HG02610 (cell line): ENCODE results near the gene ICA1.

Experiments
- ATAC-seq: cut with Tn5 transposase; IDR thresholded peaks from one replicate; pipeline ENCODE4 v1.9.1; 2021; ENCODE audit warnings: mild to moderate bottlenecking, moderate library complexity; ENCODE audit not compliant: unreplicated experiment

The ICA1 gene

DNA sequence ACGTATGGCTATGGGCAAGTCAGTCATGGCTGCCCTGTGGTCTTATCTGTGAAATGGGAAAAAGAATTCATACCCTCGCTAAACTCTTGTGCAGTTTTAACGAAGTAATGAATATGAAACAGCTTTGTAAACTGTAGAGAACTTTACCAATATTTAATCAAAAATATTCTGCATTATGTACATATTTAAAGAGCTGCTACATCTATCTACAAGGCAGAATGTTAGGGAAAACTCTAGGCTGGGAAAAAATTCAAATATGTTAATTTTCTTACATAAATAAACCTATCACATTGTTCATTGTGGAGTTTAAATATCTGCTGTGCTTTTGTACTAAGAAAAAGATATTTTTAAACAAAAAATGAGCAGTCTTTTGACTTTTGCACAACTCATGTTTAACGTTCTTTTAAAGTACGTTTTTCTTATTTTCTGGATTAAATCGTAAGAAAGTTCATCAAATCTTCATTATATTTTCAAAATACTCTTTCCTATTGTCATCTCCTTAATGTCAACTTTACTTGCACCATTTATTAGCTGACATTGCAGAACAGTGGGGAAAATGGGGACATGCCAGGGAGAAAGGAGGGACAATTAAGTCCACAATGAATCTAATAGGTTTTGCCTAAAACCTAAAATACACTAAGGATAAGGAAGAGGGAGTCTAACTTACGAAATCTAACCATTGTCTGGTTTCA is 57.5 kb downstream of the ICA1 start:
- ATAC-seq: no peak

DNA sequence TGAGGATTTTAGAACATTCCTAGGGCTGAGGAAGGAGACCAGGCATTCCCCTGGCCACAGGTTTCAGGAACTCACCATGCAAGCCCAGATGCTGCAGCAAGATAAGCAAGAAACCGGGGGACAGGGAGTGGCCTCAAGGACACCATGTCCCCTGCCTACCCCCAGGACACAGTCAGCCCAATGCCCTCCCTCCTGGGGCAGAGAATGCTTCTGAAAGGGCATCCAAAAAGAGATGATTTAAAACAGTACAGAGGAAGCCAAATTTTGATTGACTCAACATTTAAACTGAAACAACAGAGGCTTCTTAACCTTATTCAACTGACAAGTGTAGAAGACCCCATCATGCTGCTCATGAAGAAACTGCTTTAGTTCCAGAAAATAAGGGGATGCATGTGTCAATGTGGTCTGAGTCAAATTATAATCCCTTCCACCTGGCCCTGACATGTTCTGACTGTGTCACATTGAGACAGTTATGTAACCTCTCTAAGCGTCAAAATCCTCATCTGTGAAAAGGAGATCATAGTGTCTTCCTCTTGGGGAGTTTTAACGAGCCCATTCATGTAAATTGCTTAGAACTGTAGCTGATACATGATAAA is 60.0 kb downstream of the ICA1 start:
- ATAC-seq: peak; percentile 51

DNA sequence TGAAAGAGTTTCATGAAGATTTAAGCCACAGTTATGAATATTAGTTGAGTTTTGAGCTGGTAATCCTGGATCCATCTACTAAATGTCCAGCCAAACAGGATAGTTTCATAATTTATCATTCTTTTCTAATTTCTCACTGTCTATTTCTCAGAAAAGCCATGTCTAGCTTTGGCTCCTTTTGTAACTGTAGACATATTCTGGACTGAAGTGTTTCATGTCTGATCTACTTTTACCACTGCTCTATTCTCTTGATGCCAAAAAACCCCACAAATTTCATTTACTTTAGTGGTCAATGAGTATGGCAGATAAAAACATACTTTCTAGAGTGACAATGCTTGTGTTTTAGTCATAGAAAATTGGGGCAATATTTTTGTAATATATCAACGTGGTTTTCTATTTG is 61.2 kb downstream of the ICA1 start:
- ATAC-seq: peak; percentile 45

GRCh38 chr7:8200316-8200715 is 61.7 kb downstream of the ICA1 start:
- no peak for ATAC-seq

DNA sequence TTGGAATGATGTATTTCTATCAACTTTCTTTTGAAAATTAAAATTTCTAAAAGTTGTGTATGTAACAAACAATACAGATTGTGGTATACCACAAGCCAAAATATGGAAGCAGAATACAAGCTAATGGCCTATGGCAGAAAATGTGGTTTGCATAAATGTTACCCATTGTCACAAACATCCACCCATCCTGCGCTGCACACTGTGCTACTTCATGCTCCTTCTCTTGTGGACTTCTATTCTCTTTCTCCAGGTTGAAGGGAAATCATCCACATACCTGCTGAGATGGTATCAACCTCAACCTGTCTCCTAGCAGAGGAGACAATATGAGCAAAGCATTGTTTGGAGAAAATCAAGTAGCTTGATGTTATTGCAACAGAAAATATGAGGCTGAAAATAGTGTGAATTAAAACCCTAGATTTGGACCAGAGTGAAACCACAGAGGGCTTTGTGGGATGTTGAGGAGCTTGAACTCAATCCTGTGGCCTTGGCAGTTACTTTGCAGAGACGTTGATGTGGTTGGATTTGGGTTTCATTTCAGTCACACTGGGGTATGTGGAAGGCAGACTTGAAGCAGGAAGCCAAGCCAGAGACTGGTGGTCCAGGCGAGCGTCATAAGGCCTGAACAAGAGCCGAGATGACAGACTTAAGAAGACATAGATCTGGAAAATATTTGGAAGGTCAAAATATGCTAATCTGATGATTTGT is 63.8 kb downstream of the ICA1 start:
- ATAC-seq: no peak

GRCh38 chr7:8192897-8193296 is 69.1 kb downstream of the ICA1 start:
- ATAC-seq: no peak

DNA sequence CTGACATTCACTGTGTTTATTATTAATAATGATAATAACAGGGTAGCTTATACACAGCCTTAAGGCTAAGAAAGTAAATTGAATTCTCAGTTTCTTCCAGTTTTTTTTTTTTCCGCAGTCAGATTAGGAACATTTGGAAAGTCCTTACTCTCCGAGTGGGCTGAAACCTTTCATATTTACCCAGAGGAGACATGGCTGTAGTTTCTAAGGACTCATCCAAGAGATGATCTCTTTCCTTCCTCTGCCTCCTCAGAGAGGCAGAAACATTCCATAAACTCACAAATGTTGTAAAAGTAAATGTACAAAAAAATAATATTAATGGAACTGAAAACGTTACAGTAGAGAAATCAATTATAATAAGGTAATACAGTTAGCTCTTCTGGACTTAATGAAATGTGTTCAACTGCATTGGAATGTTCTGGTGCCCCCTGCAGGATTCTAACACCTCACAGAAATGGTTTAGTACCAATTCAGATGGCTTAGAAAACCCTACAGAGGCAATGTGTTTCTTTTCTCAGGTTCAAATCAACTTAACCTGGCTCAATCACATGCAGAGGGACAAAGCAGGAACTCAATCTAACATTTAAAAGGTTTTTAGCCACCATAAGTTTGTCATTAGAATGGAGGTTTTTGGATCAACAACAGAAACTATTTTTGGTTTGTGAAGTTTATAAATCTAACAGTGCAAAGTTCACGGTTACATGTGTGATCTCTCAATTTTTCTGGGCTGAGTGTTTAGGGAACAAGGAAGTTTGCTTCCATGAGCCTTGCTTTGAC is 71.7 kb downstream of the ICA1 start:
- peak; percentile 89 for ATAC-seq

GRCh38 chr7:8189625-8190024 is 72.3 kb downstream of the ICA1 start:
- ATAC-seq: no peak

- no peak for ATAC-seq
Measured at GRCh38 chr7:8185926-8186683, 75.9 kb downstream of the ICA1 start.

DNA sequence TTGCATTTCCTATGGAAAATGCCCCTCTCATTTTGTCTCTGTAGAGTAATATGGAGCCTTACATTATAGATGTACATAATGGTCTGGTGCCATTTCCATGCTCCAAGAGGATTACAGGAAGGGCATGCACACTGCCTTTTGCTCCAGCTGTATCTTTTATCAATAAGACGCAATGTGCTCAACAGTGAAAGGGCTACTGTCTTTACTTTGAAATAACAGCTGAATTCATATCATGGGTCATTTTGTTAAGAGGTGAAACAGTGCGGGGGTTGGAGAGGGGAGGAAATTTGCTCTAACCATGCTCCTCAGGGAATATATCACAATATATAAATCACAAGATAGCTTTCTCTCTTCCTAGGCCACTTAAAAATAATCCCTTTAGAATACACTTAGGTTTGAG is 77.7 kb downstream of the ICA1 start:
- no peak for ATAC-seq

GRCh38 chr7:8179486-8179885 is 82.5 kb downstream of the ICA1 start:
- ATAC-seq: no peak

DNA sequence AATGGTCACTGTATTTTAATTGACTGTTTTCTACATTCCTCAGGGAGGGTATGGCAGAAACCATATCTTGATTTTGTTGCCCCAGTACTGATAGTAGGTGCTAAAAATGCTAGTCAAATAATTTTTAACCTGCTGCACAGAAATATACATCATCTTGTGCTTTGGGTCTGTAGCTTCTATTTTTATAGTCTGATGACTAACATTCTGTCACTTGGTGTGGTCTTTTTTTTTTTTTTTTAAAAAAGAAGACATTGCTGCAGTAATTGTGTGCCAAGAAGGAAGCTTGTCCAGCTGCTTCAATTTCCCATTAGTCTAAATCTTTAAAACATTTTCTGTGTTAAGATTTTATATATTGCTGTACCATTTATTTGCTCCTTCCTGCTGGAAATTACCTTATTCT is 83.6 kb downstream of the ICA1 start:
- no peak for ATAC-seq

DNA sequence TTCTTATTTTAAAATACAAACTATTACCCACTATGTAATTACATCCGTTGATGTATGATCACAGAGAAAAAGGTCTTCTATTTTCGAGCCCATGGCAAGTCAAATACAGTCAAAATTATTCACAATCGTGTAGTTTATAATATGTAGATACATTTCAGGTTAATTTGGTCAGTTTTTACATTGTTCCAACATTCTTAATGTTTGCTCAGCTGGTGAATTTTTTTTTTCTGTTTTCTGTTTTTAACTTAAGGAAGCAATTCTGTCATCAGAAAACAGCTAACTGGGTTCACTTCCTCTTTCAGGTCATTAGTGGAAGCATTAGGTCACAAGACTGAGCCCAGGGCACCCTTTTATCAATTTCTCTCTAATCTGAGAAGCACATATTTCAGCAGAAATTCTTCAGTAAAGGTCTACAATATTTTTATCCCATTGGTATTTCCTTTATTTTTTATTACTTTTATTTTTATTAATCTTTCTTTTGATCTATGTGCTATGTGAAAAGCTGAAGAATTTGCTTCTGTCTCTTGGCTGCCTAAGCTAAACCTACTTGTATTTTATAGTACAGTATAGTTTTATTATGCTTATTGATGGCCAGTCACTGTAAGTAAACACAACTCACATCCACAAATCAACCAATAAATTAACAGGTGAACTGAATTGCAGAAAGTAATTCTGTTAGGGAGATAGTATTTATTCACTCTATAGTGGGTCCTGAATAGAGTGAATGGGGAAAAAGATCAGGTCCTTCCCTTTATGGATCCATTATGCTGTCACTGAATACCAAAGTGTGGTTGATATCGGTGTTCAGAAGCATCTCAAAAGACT is 84.6 kb downstream of the ICA1 start:
- peak; percentile 33 for ATAC-seq

GRCh38 chr7:8176370-8177081 is 85.4 kb downstream of the ICA1 start:
- peak; percentile 80 for ATAC-seq

DNA sequence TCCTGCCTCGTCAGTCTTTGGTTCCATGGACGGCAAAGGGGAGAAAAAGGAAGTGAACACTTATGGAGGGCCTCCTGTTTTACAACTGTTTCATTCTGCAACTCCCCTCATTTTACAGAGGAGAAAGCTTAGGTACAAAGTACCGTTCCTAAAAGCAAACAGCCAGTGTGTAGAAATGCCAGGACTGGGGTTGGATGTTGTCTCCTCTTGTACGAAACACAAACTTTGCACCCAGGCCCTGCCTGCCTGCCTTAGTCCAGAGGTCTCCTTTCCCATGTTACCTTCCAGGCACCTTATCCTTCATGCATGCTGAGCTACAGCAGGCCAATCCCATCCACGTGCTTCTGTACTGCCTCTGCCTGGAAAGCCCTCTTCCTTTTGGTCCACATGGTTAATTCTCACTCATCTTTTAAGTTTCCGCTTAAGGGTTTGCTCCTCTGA is 86.0 kb downstream of the ICA1 start:
- no peak for ATAC-seq

DNA sequence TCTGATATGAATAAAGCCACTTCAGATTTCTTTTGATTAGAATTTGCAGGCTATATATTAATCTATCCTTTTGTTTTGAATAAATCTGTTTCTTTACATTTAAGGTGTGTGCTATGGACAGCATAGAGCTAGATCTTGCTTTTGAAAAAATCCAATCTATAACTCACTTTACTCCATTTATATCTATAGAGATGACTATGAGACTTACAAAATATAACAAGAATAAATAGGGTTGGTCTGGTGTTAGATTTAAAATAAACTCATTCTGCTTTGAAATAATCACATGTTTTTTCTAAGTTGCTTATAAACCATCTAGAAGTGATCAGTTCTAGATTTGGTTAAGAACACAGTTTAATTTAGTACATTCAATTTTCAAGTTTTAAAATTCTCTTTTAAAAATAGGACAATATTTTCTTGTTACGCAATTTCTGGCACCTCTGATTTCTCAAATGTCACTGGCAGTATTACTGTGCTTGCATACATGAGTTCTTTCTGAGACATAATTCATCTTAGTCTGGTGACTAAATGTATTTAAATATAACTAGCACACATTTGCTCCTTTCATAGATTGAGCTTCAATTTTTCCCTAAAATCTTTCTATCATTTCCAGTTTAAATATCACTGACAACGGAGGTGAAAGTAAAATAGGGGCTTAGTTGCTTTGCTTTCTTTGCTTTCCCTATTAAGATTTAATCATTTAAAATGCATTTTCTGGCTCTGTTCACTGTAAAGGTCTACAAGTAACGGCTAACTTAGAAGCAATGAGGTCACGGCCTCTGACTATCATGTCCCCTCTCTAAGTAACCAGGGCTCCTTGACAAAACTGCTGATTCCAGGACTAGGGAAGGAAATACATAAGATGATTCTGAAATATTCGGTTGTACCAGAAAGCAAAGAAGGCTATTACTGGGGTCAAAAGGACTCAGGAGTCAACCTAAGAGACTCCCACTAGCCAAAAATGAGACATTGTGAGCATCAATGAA is 89.3 kb downstream of the ICA1 start:
- no peak for ATAC-seq

DNA sequence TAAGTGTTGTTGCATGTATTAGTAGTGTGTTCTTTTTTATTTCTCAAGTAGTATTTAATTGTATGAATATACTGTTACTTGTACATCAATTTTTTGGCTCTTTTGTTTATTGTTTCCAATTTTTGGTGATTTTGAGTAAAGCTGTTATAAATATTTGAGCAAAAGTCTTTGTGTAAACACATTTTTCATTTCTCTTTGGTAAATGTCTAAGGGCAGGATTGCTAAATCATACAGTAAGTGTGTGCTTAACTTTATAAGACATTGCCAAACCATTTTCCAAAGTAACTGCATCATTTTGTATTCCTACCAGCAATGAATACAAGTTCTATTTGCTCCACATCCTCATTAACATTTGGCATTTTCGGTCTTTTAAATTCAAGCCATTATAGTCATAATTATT is 92.8 kb downstream of the ICA1 start:
- ATAC-seq: no peak

- no peak for ATAC-seq
Measured at GRCh38 chr7:8168336-8168735, 93.6 kb downstream of the ICA1 start.
